Activated effector memory CD4-positive, alpha-beta T cell treated with anti-CD3 and anti-CD28 coated beads, Interleukin-2, amount 50 U/mL, for 16 hours (primary cell): Measurements from ENCODE around the gene GRIA4.

Experiments used
- DNase-seq: peaks from one replicate; pipeline ENCODE4 v3.0.0-alpha.2; 2020

The GRIA4 gene

DNA sequence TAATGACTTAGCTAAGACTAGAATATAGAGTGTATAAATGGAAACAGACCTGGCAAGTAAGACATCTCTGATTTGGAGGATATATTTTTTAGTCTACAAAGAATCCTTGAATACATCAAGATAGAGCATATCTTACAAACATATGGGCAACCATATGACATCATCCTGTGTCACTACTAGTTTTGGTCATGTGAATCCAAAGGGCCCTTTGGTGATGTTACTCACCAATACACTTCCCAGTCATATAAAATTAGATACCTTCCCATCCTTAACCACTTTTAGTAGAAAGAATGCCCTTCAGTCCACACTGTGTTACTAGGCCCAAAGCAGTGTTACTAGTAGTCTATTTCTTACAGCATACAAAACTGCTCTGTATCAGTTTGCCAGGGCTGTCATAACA lies 31.6 kb downstream of the GRIA4 start:
- DNase-seq = no peak

DNA sequence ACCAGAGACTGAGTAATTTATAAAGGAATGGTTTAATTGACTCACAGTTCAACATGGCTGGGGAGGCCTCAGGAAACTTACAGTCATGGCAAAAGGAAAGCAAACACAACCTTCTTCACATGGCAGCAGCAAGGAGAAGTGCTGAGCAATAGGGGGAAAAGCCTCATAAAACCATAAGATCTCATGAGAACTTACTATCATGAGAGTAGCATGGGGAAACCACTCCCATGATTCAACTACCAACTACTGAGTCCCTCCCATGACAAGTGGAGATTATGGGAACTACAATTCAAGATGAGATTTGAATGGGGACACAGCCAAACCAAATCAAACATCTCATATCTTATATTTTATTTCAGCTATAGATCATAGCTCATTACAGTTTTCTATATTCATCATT lies 33.0 kb downstream of the GRIA4 start:
- DNase-seq = no peak

DNA sequence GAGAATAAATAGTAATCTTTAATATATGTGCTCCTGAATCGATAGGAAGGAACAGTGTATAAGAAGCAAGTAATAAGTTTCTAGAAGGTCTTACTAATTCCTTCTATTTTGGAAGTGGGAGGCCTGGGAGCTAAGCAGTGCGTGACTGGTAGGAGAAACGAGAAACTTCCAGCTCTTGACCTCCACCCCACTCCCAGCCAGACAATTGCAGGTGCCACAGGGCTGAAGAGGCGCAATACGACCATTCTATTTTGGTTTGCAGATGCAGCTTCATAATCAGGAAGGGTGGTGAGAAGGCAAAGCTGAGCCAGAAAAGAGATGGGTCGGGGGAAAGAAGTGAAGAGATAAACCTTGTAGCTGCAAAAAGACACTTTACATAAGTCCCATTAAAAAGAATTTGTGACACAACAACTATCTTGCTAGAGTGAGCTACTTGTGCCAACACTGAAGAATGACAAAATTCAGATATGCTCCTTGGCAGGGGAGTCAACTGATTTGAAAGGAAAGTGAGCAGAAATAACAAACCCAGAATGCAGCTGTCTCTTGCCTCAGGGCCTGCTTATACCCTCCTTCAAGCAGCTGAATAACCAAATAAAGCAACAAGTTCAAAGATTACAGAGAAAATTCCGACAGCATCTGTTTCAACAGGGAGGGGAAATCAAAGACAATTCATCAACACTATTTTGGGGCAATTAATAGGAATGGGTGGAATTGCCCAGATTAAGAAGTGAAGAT lies 35.1 kb downstream of the GRIA4 start:
- no peak for DNase-seq

DNA sequence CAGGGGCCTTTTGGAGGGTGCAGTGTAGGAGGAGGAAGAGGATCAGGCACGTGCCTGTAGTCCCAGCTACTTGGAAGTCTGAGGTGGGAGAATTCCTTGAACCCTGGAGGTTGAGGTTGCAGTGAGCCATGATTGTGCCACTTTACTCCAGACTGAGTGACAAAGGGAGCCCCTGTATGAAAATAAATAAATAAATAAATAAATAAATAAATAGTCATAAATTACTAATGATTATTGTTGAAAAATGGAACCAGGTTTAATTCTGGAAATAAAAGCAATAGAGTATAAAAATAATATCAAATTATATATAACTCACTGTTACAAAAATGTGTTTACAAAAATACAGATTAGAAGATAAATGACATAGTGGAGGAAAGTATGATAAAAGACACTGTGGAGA lies 37.9 kb downstream of the GRIA4 start:
- DNase-seq = no peak

DNA sequence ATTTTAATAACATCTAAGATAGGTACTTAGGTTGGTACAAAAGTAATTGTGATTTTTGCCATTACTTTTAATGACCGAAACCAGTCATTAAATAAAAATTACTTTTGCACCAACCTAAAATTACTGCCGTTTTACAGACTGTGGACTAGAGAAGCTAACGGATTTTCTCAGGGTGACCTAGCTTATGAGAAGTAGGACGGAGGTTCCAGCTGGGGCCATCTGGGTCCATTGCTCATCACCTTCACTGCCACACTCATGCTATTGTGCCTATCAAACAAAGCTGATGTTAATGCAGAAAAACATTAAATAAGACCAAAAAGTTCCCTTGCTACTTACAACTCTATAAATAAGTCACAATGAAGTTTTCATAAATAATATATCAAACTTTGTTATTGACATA lies 38.9 kb downstream of the GRIA4 start:
- no peak for DNase-seq

DNA sequence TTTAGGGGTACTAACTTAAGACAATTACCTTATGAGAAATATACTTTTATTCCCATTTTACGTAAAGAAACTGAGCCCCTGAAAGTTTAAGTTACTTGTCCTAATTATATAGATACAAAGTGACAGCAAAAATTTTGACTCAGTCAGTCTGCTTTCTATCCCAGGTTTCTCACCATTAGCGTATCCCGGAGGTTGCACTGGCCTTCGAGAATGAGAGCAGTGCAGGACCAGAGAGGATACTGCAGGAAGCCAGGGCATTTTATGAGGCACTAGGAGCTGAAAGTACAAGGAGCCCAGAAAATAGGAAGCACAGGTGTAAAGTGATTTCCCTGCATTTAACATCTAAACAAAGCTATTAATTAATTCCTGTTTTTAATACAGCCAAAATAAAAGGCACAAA lies 55.4 kb downstream of the GRIA4 start:
- DNase-seq = no peak

DNA sequence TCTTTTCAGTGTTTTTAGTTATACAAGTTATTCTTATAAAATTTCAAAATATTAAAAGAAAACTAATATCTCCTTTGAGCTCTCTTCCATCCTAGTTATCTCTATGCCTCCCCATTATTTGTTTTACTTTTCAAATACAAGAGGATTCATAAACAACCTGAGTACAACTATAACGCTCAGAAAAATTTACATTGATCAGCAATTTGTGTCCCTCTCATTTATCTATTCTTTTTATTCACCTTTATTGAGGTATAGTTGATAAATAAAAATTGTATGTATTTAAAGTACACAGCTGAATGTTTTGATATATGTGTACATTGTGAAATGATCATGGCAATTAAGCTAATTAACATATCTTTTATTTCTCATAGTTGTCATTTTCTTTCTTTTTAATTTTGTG lies 57.6 kb downstream of the GRIA4 start:
- DNase-seq = no peak

DNA sequence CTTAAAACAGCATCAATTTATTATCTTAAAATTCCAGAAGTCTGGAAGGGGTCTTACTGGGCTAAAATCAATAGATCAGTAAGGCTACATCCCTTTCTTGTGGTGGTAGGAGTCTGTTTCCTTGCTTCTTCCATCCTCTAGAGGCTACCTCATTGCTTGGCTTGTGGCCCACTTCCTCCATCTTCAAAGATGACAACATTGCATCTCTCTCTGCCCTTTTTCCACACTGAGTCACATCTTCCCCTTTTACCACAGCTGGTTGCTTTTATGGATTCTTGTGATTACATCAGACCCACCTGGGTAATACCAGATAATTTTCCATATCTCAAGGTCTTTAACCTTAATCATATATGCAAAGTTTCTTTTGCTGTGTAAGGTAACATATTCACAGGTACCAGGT lies 60.9 kb downstream of the GRIA4 start:
- no peak for DNase-seq

DNA sequence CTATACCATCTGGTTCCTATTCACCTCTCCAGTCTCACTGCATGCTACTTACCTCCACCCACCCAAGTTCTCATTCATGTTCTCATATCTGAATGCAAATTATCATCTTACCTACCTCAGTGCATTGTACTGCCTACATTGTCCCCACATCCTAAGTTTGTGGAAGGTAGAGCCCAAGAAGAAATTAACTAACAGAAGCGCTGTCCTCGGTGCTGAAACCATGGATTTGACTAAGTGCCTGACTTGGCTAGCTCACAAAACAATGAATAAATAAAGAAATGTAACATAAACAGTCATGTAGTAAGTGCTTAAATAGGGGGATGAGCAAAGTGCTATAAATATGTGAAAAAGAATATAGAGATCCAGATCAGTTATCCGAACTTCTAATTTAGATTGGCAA lies 63.2 kb downstream of the GRIA4 start:
- DNase-seq = no peak

DNA sequence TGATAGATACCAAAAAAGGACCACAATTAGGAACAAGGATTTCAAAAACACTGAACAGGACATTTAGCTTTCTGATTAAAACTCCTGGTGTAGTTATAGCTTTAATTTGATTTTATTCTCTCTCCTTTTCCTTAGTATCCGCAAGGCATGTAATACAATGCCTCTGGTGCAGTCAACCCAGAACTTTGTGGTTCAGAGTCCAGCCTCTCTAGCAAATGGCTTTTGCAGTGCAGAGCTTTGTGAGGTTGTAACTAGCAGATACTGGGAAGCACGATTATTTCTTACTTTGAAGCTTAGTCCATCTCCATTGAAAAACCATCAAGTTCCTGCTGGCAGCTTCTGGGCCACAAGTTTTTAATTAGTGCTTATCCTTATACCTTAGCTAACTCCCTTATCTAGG lies 79.8 kb downstream of the GRIA4 start:
- DNase-seq = no peak

DNA sequence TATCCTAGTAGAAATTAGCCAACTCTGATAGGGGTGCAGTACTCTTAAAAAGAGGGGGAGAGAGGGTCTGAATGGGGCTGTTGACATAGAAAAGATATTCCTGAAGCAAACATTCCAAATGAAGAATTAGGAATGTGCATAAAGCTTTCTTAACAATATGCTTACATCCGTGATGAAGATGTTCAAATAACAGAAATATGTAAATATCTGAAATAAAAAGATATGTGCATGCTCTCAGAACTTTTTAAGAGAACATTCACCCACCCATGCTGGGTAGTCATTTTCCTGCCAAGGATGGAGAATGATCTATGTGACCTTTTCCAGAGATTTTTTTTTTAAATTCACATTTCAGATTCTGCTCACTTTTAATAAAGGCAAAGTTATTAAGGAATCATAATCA lies 80.6 kb downstream of the GRIA4 start:
- no peak for DNase-seq

DNA sequence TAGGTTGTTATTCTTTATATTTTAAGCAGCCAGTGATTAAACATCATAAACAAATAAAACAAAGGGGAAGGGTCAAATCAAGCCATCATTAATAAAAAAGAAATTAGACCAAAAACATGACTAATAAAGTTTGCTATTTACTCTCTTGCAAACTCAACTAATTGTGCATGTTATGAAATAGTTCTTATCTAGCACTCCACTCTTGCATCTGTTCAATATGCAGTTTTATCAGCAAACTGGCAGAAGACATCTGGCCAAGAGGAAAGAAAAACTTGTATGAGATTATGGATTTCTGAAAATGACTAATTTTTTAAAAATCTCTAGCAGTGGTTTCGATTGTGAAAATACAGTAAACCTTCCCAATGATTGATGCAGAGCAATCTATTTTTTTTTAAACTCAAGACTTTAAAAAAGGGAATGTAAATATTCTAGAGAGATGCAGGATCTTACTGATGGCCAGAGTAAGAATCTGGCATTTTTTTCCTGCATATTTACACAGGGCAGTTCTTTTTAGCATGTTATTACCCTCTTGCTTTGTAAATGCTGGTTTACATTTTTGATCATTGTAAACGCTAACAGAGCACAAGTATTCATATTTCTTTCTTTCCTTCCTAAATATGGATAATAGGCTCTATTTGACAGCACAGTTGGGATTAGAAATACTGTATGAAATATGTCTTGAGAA lies 83.3 kb downstream of the GRIA4 start:
- no peak for DNase-seq

DNA sequence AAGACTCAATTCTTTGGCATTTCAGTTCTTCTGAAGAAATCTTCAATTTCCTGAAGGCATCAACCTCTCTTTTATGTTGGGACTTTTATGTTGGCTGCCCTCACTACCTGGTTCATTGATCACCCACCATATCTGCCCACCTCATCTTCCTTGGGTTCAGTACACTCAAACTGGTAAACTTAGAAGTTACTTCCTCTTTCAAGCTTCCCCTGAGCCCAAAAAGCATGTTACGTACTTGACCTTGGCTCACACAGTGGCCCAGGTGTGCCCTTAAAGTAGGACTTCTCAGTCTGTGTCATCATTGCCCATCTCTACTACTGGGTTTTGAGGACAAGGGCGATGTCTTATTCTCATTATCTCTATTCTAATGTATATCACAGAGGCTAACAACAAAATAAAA lies 86.1 kb downstream of the GRIA4 start:
- DNase-seq = no peak

DNA sequence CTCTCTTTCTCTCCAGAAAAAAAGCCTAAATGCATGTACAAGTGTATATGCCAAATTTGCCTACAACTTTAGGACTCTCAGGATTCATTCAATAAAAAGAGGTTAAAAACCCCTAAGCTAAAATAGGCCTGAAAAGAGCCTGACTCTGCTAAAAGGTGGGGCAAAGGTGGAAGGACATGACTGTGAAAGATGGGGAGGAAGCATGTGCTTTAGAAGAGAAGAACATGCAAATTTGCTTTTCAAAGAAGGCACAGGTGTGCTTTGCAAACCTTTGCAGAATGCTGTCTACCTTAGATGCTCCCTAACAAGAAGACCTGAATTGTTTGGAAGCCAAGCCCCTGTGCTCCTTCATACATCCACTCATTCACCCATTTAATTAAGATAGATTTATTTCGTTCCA lies 87.4 kb downstream of the GRIA4 start:
- DNase-seq = no peak

DNA sequence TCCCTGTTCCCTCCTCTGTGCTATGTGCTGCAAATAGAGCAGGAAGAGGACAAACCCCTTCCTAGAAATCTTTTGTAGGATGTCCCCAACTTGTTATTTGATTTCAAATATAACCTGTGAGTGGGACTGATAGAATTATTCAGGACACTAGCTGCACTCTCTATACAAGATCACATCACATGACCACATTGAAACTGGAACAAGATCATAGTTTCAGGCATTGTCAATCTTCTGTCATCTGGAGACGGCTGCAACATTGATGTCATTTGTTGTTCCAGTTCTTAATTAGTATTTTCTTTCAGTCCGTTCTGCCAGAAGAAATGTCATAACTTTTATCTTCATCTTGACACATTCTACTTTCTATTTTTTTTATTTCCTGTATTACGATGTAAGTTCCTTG lies 89.3 kb downstream of the GRIA4 start:
- no peak for DNase-seq

DNA sequence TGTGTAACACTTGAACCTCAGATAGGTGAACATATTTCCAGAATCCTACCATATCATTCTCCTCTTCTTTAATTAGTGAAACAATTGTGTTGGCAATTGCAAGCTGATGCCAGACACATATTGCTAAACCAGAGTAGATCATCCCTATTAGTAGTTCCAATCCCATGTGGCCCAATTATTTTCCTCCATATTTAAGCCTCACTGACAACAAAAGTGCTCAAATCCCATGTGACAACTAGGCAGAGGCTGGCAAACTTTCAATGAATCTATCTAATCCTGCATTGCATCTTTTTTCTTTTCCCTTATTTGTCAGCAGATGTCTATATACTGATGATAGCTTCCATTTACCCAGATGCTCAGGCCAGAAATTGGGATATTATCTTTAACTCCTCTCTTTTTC lies 90.4 kb downstream of the GRIA4 start:
- DNase-seq = no peak

DNA sequence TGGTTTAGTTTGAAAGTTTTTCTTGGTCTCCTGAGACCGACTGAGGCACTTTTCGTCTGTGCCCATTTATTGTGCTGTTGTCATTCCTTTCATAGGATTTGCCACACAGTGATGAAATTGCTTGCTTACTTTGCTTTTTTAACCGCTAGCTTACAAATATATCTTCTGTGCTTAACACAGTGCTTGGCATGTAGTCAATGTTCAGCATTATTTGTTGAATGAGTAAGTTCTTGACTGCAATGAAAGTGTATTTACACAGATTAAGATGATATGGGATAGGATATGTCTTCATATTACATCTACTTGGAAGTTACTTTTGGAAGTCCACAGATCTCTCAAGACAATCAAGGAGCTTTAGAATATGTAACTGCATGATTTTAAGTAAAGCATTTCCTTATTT lies 91.2 kb downstream of the GRIA4 start:
- no peak for DNase-seq

DNA sequence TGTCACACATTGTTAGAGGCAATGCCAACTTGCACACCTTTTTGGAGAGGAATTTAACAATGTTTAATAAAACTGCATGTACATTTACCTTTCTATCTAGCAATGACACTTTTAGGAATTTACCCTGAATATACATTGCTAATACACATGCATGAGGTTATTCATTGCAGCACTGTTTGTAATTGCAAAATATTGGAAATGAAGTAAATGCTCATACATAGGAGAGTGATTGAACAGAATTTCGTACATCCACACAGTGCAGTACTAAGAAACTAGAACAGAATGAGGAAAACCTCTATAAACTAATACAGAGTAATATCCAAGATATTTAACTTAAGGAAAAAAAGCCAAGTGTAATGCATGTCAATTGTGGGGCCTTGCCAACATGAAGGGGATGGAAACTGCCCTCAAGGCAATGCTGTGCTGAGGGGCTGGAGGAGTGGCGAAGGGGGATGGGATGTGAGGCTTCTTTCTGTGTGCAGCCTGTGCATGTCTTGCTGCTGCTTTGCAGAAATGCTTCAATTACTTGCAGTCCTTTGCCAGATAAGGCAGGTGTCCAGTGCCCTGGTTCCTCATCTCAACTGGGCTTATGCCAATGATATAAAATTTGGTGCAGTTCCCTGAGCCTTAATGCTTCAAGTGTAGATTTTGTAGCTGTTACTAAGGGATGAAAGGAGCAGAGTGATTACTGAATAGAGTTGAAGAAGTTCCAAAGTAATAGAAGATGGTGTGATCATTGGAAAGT lies 96.1 kb downstream of the GRIA4 start:
- DNase-seq = no peak

DNA sequence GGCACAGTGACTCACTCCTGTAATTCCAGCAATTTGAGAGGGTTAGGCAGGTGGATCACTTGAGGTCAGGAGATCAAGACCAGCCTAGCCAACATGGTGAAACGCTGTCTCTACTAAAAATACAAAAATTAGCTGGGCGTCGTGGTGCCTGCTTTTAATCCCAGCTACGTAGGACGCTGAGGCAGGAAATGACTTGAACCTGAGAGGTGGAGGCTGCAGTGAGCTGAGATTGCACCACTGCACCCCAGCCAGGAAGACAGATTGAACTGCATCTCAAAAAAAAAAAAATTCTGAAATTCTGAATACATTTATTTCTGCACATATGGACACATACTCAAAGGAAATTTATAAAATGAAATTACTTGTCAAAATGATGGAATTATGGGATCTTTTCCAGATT lies 103.2 kb downstream of the GRIA4 start:
- DNase-seq = no peak

DNA sequence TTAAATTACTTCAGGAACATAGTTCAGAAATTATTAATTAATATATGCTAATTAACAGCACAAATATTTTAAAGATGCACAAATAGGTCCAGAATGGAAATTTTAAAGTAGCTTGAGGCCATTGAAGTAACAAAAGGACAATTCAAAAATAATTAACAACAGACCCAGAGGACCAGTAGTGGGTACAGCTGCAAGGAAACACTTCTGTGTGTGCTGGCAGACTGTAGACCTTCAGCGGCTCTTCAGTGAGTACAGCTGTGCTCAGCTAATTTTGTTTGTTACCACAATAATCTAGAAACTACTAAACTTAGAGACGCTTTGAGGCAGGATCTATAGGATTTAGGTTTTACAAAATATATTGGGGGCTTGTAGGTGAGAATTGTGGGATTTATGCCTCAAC lies 103.8 kb downstream of the GRIA4 start:
- no peak for DNase-seq

DNA sequence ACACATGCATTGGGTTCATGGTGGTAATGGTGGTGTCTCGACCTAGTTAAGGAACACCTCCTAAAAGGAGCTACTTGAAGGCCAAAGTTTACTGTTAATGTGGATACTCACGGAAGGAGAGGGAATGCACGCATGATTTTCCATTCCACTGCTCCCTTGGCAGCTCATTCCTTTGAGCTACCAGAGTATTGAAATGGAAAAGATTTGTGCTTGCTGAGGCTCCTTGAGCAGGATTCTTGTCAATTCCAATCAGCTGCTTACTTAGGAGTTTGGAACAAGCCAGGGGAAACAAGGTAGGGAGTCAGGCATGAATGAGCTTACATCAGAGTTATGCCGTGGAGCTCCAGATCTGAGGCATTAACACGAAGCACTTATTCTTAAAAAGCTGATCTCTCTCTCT lies 108.8 kb downstream of the GRIA4 start:
- no peak for DNase-seq

DNA sequence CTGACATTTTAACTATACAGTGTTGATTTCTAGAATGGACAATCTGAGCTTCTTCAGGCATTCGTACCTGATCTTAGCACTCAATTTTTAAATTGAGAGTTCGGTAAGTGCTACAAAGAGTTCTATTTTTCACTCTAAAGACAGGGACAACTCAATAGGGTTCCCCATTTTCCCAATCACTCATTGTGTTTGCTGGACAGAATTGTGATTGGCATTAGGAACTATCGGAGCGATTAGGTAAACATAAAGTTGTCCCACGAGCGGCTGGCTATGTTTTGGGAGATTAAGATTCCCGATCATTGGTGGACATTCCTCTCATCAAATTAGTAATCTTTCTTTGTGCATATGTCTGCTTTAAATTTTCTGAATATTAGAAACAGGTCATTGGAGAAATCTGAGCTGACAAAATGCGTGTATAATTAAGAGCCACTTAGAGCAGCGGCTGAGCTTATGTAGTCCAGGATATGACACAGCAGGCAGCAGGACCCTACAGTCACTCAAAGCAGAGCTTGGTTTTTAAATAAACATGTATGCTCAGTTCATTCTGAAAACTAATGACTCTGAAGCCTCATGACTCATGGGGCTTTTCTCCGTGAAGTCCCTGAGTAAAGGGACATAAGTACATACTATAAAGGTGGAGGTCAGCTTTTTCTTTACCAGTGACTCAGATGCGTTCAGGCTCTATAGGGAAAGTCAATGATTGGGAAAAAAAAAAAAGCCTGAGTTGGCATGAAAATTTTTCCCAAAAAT lies 109.4 kb downstream of the GRIA4 start:
- DNase-seq = no peak

DNA sequence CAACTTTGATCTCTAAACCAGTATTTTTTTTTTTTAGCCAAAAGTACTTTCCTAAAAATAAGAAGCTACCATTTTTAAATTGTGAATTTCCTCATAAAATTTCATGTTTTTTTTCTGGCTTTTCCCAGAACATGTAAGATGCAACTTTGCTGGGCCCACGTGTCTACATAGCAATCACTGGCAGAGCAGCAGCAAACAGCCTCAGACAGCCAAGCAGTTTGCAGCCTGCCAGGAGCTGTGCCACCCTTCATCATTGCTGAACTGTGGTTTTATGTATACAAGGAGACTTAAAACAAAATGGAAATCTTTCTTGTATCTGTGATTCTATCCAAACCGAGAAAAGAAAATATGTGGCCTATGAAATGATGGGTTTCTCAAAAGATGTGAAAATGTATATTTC lies 110.2 kb downstream of the GRIA4 start:
- no peak for DNase-seq

DNA sequence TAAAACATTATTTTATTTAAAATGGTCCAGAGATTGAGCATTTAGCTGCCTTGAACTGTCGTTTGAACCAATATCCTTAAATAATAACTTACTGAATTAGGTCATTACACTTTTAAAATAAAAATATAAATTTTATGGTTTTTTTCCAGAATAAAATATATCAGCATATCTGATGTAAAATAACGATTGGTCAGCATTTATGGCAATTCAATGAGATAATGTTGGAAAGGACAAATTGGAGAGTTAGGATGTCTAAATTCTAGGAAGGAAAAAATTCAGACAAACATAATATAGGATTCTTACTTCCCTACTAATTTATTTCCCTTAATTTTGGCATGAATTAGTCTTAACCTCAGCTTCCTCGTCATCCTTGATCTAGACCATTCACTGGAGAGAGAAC lies 113.4 kb downstream of the GRIA4 start:
- DNase-seq = no peak
